Fibroblast of mammary gland (primary cell): ENCODE results near the gene ERN2.

Source experiments
- DNase-seq: peaks from one replicate; pipeline ENCODE4 v3.0.0-alpha.2; 2010; ENCODE audit warnings: low read depth
- H3K4me3 ChIP-seq: 2 replicates; pipeline ENCODE4 v1.5.1; 2011; ENCODE audit warnings: low read depth, mild to moderate bottlenecking, low read length, moderate library complexity; ENCODE audit not compliant: control insufficient read depth
- TF ChIP-seq, protein P1 (sequence below): conservative IDR thresholded peaks from 2 replicates; pipeline ENCODE4 v1.5.1; 2011; ENCODE audit warnings: low read depth, low read length, inconsistent platforms; ENCODE audit not compliant: control insufficient read depth, insufficient read depth

The ERN2 gene

DNA sequence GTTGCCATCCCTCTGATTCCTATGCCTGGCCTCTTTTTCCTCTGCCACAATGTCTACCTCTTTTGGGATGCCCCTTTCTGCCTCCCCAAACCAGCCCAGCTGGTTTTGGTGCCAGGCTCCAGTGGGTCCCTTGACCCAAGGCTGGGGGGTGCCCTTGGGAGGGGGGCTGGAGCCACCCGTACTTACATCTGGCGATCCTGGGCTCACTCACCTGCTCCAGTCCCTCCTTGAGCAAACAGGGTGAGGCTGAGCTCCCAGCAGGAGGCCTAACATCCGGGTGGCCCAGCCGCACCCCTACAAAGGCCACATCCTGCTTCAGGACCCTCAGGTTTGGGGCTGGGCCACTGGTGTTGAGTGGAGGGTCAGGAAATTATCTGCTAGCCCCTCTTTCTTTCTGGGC is 1.2 kb downstream of the ERN2 start:
- TF ChIP-seq, protein P1, sequence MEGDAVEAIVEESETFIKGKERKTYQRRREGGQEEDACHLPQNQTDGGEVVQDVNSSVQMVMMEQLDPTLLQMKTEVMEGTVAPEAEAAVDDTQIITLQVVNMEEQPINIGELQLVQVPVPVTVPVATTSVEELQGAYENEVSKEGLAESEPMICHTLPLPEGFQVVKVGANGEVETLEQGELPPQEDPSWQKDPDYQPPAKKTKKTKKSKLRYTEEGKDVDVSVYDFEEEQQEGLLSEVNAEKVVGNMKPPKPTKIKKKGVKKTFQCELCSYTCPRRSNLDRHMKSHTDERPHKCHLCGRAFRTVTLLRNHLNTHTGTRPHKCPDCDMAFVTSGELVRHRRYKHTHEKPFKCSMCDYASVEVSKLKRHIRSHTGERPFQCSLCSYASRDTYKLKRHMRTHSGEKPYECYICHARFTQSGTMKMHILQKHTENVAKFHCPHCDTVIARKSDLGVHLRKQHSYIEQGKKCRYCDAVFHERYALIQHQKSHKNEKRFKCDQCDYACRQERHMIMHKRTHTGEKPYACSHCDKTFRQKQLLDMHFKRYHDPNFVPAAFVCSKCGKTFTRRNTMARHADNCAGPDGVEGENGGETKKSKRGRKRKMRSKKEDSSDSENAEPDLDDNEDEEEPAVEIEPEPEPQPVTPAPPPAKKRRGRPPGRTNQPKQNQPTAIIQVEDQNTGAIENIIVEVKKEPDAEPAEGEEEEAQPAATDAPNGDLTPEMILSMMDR: no peak
- H3K4me3 ChIP-seq: no peak overlapping the region
- no peak for DNase-seq

DNA sequence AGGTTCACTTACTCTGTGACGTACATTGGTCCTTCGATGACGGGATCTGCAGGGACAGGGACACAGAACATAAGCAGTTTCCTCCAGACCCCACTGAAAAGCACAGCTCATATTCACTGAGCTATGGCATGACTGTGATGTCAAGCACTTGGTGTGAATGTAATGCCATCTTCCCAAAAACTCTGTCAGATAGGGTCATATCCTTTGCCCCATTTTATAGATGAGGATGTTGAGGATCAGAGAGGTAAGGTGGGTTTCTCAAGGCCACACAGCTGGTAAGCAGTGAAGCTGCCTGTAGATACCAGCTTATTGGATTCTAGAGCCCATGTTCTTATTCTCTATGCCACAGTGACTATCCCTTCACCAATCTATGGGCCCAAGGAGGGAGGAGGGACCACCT is 2.5 kb downstream of the ERN2 start:
- TF ChIP-seq, protein P1: no peak
- DNase-seq: no peak
- H3K4me3 ChIP-seq: no peak overlapping the region

DNA sequence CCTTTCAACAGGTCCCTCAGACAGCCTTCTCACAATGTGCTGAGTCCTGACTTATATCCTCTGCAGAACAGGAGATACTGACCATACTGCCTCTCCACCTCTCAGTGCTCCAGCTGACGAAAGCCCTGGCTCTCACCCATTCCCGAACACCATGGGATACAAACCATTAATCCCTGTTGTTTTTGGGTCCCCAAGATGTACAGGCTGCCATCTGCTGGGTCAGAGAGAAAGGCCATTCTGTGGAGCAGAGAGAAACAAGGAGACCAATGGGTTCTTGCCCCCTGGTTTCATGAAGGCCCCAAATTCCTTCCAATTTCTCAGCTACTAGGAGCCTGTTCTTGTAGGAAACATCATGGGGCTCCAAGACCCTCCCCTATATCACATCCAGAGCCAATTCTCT is 3.0 kb downstream of the ERN2 start:
- TF ChIP-seq, protein P1: no peak
- H3K4me3 ChIP-seq: no peak overlapping the region
- no peak for DNase-seq

DNA sequence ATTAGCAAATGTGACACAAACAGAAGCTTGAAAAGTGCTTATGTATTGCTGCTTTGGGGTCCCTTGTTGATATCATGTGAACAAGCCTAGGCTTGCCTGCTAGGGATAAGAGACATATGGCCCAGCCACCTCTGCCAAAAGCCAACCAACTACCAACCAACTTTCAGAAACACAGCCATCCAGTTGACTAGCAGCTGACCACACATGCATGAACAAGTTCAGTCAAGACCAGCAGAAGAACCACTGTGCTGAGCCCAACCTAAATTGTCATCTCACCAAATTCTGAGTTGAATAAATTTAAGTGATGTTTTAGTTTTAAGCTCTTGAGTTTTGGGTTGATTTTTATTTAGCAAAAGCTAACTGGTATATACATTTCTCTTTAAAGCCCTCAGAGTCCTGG is 3.5 kb downstream of the ERN2 start:
- DNase-seq: no peak
- TF ChIP-seq, protein P1: no peak
- H3K4me3 ChIP-seq: no peak overlapping the region

DNA sequence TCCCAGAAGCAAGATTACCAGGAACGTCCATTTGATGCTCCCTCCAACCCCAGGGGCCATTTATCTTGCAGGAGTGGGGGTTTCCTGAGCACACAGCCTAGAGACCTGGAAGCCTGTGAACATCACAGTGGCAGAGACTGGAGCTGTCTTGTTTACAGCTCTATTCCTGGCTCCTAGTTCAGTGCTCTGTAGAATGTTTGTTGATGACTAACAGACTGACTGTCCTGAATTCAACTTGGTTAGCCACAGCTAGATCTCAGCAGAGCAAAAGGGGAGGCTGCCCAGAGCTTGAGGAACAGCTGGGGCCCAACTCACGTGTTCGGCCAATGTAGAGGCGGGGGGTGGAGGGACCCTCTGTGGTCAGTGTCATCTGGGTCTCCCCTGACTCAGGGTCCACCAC is 6.6 kb downstream of the ERN2 start:
- TF ChIP-seq, protein P1: no peak
- DNase-seq: no peak
- no peak overlapping the region for H3K4me3 ChIP-seq

DNA sequence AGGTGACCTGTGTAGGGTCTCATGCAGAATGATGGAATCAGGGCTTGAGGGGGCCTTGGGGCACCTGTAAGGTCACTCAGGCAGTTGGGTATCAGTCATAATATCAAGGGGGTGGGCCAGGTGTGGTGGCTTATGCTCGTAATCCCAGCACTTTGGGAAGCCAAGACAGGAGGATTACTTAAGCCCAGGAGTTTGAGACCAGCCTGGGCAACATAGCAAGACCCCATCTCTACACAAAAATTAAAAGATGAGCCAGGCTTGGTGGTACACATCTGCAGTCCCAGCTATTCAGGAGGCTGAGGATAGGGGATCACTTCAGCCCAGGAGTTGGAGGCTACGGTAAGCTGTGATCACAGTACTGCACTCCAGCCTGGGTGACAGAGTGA is 7.5 kb downstream of the ERN2 start:
- no peak for DNase-seq
- TF ChIP-seq, protein P1: no peak
- no peak overlapping the region for H3K4me3 ChIP-seq
